ENCODE results near the gene HIPK4. TPM values are rescaled to one million over a fixed set of nuclear protein-coding genes. Genes with fewer than 3 reads are reported as not detected.
"Not testable (repeated sequence)": the region's sequence is repeated elsewhere in the genome, so short reads cannot be mapped to it uniquely, and the experiment has no call there.

HIPK4 gene
- total RNA-seq, 2 donors from 2014 or later: not detected

DNA sequence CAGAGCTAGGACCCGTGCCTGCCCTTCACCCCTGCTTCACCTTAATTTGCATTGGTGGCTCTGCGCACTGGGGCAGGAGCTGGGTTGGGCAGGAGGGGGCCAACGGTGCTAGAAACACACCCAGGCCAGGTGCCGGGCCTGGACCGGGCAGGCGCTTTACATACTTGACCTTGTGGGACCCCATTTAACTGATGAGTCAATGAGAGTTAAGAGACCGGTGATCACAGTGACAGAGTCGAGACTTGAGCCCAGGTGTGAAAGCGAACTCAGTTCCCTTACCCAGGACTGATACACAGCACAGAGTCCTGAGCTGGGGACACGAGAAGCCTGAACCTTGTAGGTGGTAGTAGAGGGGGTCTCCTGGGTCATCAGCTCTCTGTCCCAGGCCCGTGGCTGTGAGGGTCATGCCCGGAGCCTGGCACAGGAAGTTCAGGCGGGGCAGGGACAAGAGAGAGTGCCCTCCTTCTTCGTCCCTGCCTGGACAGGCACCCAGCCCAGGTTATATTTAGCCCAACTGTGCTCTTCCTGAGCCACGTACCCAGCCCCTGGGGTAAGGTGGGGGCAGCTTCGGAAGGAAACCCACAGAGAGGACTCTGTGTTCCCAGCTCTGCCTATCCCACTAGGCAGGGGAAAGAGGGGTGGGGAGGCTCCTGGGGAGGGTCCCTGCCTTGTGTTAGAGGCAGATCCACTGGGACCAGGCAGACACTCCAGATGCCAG lies 21.3 kb upstream of the HIPK4 start:
- ATAC-seq: no peak
- H3K4me1 ChIP-seq: no peaks in the 10 kb centered on the region
- H3K36me3 ChIP-seq (replicated peaks in 1 of 2; ENCODE audit: insufficient read depth in 1 of 2, low read depth in 2 of 2): no peaks in the 10 kb centered on the region
- TF ChIP-seq, protein P1, sequence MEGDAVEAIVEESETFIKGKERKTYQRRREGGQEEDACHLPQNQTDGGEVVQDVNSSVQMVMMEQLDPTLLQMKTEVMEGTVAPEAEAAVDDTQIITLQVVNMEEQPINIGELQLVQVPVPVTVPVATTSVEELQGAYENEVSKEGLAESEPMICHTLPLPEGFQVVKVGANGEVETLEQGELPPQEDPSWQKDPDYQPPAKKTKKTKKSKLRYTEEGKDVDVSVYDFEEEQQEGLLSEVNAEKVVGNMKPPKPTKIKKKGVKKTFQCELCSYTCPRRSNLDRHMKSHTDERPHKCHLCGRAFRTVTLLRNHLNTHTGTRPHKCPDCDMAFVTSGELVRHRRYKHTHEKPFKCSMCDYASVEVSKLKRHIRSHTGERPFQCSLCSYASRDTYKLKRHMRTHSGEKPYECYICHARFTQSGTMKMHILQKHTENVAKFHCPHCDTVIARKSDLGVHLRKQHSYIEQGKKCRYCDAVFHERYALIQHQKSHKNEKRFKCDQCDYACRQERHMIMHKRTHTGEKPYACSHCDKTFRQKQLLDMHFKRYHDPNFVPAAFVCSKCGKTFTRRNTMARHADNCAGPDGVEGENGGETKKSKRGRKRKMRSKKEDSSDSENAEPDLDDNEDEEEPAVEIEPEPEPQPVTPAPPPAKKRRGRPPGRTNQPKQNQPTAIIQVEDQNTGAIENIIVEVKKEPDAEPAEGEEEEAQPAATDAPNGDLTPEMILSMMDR (IDR thresholded peaks at IDR 0.05): no peak
- TF ChIP-seq POLR2A (IDR thresholded peaks at IDR 0.05): no peak
- WGBS, 2 donors: 60 to 75% methylated on average over 5 to 16 of the region's 16 CpGs
- H3K27me3 ChIP-seq: no peaks in the 10 kb centered on the region
- intact Hi-C loops (cut with DNase I): no loop called here
- no peaks in the 10 kb centered on the region for H3K9me3 ChIP-seq
- no peak overlapping the region for H3K4me3 ChIP-seq
- no peak for DNase-seq
- H3K27ac ChIP-seq: no peak overlapping the region

DNA sequence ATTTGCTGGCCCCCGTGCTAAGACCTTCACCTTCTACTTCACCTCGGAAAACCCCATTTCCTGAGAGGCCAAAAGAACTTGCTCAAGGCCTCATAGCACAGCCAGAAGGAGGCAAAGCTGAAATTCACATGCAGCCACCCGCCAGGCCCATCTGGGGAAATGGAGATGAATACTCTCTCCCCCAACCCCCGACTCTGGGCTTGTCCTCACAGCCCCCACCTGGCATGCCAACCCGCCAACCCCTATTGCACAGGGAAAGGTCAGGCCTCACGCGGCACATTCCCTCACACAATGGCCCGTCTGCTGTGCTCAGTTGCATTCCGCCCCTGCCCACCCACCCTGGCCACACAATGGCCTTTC lies 20.0 kb upstream of the HIPK4 start:
- Histone ChIP-seq H3K36me3 (replicated peaks in 1 of 2; ENCODE audit: insufficient read depth in 1 of 2, low read depth in 2 of 2) (no peaks in the 10 kb centered on the region), H3K4me3 (no peak overlapping the region), H3K27ac (no peak overlapping the region), H3K9me3 (no peaks in the 10 kb centered on the region), H3K27me3 (no peaks in the 10 kb centered on the region), H3K4me1 (no peaks in the 10 kb centered on the region)
- ATAC-seq (no peak), DNase-seq (no peak)
- TF ChIP-seq, protein P1 (IDR thresholded peaks at IDR 0.05): no peak
- intact Hi-C loops (cut with DNase I): no loop called here
- 21 to 64% methylated on average over 2 to 9 of the region's 9 CpGs for WGBS, 2 donors

DNA sequence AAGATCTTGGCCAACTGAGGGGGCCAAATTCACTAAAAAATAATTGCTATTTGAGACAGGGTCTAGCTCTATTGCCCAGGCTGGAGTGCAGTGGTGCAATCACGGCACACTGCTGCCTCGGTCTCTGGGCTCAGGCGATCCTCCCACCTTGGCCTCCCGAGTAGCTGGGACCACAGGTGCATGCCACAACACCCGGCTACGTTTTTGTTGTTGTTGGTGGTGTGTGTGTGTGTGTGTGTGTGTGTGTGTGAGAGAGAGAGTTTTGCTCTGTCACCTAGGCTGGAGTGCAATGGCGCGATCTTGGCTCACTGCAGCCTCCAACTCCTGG lies 18.6 kb upstream of the HIPK4 start:
- H3K4me3 ChIP-seq; H3K9me3 ChIP-seq; DNase-seq; intact Hi-C loops (cut with DNase I); H3K27ac ChIP-seq; H3K4me1 ChIP-seq; ATAC-seq; H3K36me3 ChIP-seq (replicated peaks in 1 of 2; ENCODE audit: insufficient read depth in 1 of 2, low read depth in 2 of 2); H3K27me3 ChIP-seq: not testable (repeated sequence)
- 80% methylated on average over 8 of the region's 8 CpGs; no CpG with 5 or more reads in 1 of the 2 donors for WGBS, 2 donors

DNA sequence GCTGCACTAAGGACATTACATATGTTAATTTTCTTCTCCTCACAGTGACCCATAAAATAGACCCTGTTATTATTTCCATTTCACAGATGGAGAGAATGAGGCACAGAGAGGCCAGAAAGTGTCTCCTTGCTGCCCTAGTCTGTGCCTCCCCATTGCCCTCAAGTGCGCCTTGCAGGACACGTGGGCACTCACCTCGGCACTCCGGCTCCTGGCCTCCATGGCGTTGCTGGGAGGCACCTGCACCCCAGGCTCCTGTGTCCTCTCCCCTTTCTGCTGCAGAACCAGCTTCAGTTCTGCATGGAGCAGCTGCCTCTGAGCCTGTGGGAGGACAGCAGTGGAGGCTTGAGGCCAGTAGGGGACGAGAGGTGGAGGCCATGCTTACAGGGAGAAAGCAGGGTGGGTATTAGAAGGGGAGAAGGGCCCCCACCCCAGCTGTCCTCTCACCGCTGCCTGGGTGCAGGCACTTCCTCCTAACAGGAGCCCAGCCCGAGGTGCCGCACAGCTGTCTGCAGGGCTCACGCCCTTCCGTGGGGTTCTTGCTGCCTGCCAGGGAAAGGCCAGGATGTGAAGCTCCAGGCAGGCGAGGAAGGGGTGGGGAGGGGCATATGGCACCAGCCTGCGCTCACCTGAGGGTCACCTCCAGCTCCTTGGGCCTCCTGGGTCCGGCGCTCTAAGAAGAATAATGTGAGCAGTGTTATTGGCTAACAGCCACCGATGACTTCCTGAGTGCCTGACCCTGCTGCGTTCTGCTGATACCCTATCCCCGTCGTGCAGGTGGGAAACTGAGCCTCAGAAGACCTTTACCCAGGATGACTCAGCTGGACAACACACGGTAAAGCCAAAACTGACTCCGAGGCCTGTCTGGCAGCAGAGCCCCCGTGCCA lies 18.0 kb upstream of the HIPK4 start:
- 61 to 64% methylated on average over 9 to 22 of the region's 22 CpGs for WGBS, 2 donors
- no peaks in the 10 kb centered on the region for H3K9me3 ChIP-seq
- H3K4me3 ChIP-seq: no peak overlapping the region
- DNase-seq: no peak
- no peaks in the 10 kb centered on the region for H3K27me3 ChIP-seq
- H3K4me1 ChIP-seq: peaks cover 12% of the 10 kb centered on the region
- ATAC-seq: no peak
- intact Hi-C loops (cut with DNase I): no loop called here
- TF ChIP-seq, protein P1 (IDR thresholded peaks at IDR 0.05): no peak
- TF ChIP-seq POLR2A (IDR thresholded peaks at IDR 0.05): no peak
- no peak overlapping the region for H3K27ac ChIP-seq
- H3K36me3 ChIP-seq (replicated peaks in 1 of 2; ENCODE audit: insufficient read depth in 1 of 2, low read depth in 2 of 2): no peaks in the 10 kb centered on the region

DNA sequence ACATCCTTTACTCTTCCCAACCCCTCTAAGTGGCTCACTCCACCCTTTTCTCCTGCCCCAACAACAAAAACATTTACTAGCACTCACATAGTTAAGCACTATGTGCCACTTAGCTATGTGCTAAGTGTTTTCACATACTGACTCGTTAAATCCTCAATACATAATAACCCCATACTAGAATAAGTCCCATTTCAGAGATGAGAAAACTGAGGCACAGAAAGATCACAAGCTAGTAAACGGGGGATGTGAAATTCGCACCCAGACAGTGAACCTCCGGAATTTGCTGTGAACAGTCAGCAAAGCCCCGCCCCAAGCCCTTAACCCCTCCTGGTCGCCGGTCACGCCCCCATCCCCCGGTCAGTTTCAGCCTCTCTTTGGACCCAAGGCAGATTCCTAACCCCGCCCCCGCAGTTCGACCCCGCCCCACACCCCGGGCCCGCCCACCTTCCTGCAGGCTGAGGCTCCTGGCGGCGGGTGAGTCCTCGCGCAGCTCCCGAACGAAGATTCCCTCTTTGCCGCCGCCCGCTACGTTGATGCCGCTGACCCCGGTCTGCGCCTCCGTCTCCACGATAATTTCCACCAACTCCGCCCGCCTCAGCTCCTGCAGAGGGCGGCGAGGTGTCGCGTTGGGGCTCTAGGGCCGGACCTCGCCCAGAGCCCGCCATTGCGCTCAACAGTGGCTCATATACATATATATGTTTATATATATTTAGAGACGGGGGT lies 13.4 kb upstream of the HIPK4 start:
- Histone ChIP-seq H3K36me3 (replicated peaks in 1 of 2; ENCODE audit: insufficient read depth in 1 of 2, low read depth in 2 of 2) (no peaks in the 10 kb centered on the region), H3K4me3 (peak overlapping the region; percentile 3 to 20), H3K9me3 (no peaks in the 10 kb centered on the region), H3K27ac (peak overlapping the region in 3 of 4 donors; percentile 68 to 85 (median 71)), H3K4me1 (peaks cover 14% of the 10 kb centered on the region), H3K27me3 (no peaks in the 10 kb centered on the region)
- peak; percentile 85 to 94 (median 88) for DNase-seq
- ATAC-seq: peak; percentile 88
- peak in 2 of 3 donors; percentile 28 to 51 for TF ChIP-seq POLR2A (IDR thresholded peaks at IDR 0.05)
- TF ChIP-seq, protein P1 (IDR thresholded peaks at IDR 0.05): peak in 1 of 7 experiments; percentile 18
- 0 to 1% methylated on average over 24 to 37 of the region's 41 CpGs for WGBS, 2 donors
- intact Hi-C loops (cut with DNase I): no loop called here
